PFSK-1 (cell line): ENCODE measurements around the gene TMEM95.

Experiments used
- FOXP2 ChIP-seq: optimal IDR thresholded peaks from 2 replicates; pipeline ENCODE3; 2011; ENCODE audit warnings: borderline replicate concordance, control low read depth, inconsistent platforms; ENCODE audit not compliant: insufficient read depth; ENCODE audit errors: extremely low read length, extremely low read depth
- POLR2AphosphoS5 ChIP-seq: IDR thresholded peaks from 2 replicates; pipeline ENCODE4 v1.6.1; 2012; ENCODE audit warnings: low read depth, mild to moderate bottlenecking, control low read depth, low read length, moderate library complexity
- SIN3A ChIP-seq: IDR thresholded peaks from 2 replicates; pipeline ENCODE4 v1.6.1; 2012; ENCODE audit warnings: mild to moderate bottlenecking, low read length, moderate library complexity, borderline replicate concordance; ENCODE audit not compliant: insufficient read depth
- TAF1 ChIP-seq: IDR thresholded peaks from 2 replicates; pipeline ENCODE4 v1.6.1; 2012; ENCODE audit warnings: low read length, control low read depth, borderline replicate concordance; ENCODE audit not compliant: insufficient read depth
- TF ChIP-seq, protein P1 (sequence below), 2 experiments: IDR thresholded peaks; 2 replicates each; pipeline versions ENCODE4 v1.6.1 to v1.8.0; 2011 to 2012; ENCODE audit warnings: low read depth in 2 of 2, low read length in 2 of 2, control low read depth in 1 of 2, inconsistent platforms in 1 of 2, mild to moderate bottlenecking in 1 of 2, moderate library complexity in 1 of 2; ENCODE audit not compliant: insufficient read depth in 1 of 2

The TMEM95 gene

DNA sequence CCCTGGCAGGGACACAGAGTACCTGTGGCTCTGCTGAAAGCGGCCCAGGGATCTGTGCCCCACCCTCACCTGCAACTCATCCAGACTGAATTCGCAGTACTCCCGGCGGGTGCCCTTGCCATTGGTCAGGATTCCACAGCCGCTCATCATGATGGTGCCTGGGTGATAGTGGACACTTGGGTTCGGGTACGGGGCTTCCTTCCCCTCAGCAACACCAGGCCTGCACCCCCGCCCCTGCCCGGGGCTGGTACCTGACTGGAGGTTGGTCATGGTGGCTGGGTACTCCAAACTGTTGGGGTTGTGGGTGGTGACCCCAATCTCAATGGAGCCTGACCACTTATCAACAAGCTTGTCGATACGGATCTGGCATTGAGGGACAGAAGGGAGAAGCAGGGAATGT lies 28.8 kb upstream of the TMEM95 start:
- no peak for TF ChIP-seq FOXP2
- TF ChIP-seq, protein P1, sequence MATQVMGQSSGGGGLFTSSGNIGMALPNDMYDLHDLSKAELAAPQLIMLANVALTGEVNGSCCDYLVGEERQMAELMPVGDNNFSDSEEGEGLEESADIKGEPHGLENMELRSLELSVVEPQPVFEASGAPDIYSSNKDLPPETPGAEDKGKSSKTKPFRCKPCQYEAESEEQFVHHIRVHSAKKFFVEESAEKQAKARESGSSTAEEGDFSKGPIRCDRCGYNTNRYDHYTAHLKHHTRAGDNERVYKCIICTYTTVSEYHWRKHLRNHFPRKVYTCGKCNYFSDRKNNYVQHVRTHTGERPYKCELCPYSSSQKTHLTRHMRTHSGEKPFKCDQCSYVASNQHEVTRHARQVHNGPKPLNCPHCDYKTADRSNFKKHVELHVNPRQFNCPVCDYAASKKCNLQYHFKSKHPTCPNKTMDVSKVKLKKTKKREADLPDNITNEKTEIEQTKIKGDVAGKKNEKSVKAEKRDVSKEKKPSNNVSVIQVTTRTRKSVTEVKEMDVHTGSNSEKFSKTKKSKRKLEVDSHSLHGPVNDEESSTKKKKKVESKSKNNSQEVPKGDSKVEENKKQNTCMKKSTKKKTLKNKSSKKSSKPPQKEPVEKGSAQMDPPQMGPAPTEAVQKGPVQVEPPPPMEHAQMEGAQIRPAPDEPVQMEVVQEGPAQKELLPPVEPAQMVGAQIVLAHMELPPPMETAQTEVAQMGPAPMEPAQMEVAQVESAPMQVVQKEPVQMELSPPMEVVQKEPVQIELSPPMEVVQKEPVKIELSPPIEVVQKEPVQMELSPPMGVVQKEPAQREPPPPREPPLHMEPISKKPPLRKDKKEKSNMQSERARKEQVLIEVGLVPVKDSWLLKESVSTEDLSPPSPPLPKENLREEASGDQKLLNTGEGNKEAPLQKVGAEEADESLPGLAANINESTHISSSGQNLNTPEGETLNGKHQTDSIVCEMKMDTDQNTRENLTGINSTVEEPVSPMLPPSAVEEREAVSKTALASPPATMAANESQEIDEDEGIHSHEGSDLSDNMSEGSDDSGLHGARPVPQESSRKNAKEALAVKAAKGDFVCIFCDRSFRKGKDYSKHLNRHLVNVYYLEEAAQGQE (IDR thresholded peaks at IDR 0.05; ENCODE audit: insufficient read depth in 1 of 2, low read depth in 2 of 2, low read length in 2 of 2), result no peak
- TF ChIP-seq SIN3A, result no peak
- no peak for TF ChIP-seq TAF1
- TF ChIP-seq POLR2AphosphoS5, result no peak

DNA sequence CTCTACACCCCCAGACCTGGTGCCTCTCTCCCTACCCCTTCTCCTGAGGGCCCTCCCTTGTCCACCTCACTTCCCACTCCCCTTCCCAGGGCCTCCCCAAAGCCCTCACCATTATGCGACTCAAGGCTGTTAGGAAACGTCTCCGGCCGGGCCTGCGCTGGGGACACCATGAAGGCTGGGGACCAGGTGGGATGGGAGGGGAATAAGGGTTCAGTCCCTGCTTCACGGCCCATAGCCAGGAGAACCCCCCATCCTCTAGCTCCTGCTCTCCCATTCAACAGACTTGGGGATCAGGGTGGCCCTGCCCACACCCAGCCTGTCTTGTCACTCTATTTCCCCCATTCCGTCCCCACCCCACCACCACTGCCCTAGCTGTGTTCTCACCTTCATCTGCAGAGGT lies 27.9 kb upstream of the TMEM95 start:
- no peak for TF ChIP-seq POLR2AphosphoS5
- TF ChIP-seq SIN3A, result no peak
- TF ChIP-seq FOXP2, result no peak
- no peak for TF ChIP-seq TAF1

DNA sequence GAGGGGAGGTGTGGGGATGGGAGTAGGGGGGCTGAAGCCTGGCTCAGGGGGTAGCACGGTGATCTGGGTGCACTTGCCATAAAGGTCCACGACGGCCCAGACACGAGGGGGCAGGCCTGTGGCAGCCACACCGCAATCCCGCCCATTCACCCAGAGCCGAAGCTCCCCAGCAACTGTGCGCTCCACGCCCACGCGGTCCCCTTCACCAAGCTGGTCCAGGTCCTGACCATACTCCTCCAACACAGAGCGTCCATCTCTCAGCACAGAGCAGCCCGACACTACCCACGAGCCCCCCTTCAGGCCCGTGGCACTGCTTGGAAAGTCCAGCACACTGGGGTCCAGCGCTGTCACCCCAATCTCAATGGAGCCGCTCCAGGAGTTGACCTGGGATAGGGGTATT lies 27.5 kb upstream of the TMEM95 start:
- TF ChIP-seq SIN3A (no peak), POLR2AphosphoS5 (no peak), TAF1 (no peak), FOXP2 (no peak)
- TF ChIP-seq, protein P1 (IDR thresholded peaks at IDR 0.05; ENCODE audit: insufficient read depth in 1 of 2, low read depth in 2 of 2, low read length in 2 of 2), result no peak

DNA sequence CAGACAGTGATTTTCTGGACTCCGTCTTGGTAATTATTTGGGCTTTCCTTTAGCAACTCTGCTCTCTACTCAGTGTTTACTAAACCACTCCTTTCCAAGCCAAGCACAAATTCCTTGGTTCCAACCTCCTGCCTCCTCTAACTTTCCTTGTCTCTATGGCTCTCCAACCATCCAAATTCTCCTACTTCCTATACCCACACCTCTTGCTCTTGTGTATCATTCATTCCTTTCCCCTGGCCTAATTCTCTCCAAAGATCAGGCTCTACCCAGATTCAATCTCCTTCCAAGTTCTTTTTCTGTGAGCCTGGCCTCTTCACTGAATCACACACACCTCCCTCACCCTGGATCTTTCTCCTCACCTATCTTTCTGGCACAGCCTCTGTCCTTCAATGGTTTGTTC lies 26.9 kb upstream of the TMEM95 start:
- no peak for TF ChIP-seq POLR2AphosphoS5
- no peak for TF ChIP-seq SIN3A
- no peak for TF ChIP-seq FOXP2
- no peak for TF ChIP-seq TAF1
- TF ChIP-seq, protein P1 (IDR thresholded peaks at IDR 0.05; ENCODE audit: insufficient read depth in 1 of 2, low read depth in 2 of 2, low read length in 2 of 2), result no peak

DNA sequence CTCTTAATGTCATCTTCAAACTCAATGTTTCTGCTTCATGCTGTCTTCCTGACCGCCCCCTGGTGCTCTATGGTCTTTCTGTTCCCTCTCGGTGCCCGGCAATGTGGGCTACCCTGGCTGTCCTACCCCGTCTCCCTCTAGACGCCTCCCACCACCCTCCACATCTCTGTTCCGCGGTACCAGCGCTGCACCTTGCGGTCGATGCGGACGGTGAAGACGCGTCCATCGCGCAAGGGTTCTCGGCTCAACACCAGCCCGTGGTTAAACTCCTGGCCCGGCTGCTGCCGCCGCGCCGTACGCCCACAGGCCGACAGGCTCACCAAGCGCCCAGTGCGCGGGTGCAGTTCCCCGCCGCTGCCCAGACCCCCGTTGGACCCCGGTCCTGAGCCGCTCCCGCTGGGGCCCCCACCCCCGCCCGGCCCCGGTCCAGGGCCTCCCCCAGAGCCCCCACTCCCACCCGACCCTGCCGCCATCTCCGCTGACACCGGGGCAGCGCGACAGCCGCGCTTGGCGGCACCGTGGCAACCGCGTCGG lies 26.0 kb upstream of the TMEM95 start, which contains the start of gene NEURL4:
Gene NEURL4 (minus strand): TSS at position 496 of the 534 bp plus-strand sequence. CDS start 23 bp downstream, at position 473.
- no peak for TF ChIP-seq FOXP2
- no peak for TF ChIP-seq SIN3A
- TF ChIP-seq TAF1, result no peak
- TF ChIP-seq, protein P1 (IDR thresholded peaks at IDR 0.05; ENCODE audit: insufficient read depth in 1 of 2, low read depth in 2 of 2, low read length in 2 of 2), result no peak
- TF ChIP-seq POLR2AphosphoS5, result no peak; the same call in 1 of the 2 replicates
